Type B pancreatic cell (in vitro differentiated cells): ENCODE data around the gene TOLLIP. TPM values are rescaled to one million over a fixed set of nuclear protein-coding genes. Genes with fewer than 3 reads are reported as not detected.

ENCODE experiments used
- DNase-seq: peaks from one replicate; pipeline ENCODE4 v3.0.0; 2021; ENCODE audit warnings: mixed read lengths; ENCODE audit not compliant: unreplicated experiment; ENCODE audit errors: extremely low spot score
- H3K27ac Mint-ChIP-seq: 2 replicates; pipeline ENCODE4 v1.8.0; 2021; ENCODE audit warnings: mild to moderate bottlenecking, mixed read lengths
- H3K27me3 Mint-ChIP-seq: 2 replicates; pipeline ENCODE4 v1.8.0; 2021; ENCODE audit warnings: mixed read lengths
- H3K36me3 Mint-ChIP-seq: 2 replicates; pipeline ENCODE4 v1.8.0; 2021; ENCODE audit warnings: mixed read lengths
- H3K4me1 Mint-ChIP-seq: one replicate; pipeline ENCODE4 v1.8.0; 2021; ENCODE audit warnings: mixed read lengths; ENCODE audit not compliant: unreplicated experiment
- H3K4me3 Mint-ChIP-seq: 2 replicates; pipeline ENCODE4 v1.8.0; 2021; ENCODE audit warnings: mild to moderate bottlenecking, mixed read lengths
- H3K9me3 Mint-ChIP-seq: 2 replicates; pipeline ENCODE4 v1.8.0; 2021; ENCODE audit warnings: mixed read lengths
- CTCF ChIP-seq: fragments of 200-600 bp; sonication (generic); conservative IDR thresholded peaks from 2 replicates; pipeline ENCODE4 v1.5.0; 2021; ENCODE audit warnings: antibody characterized with exemption, mild to moderate bottlenecking
- total RNA-seq: library from RNA; stranded (reverse); gene quantifications from 2 replicates; pipeline ENCODE4 v1.2.1, GENCODE V29; 2021; ENCODE audit warnings: low replicate concordance

TOLLIP gene
- total RNA-seq, 1 donor from 2014 or later, result 49.2 TPM

GRCh38 chr11:1330473-1330872 is 21.0 kb upstream of the TOLLIP start:
- Mint-ChIP-seq H3K27ac (no peak overlapping the region), H3K9me3 (peaks cover 20% of the 10 kb centered on the region), H3K27me3 (peaks cover 9% of the 10 kb centered on the region), H3K36me3 (no peaks in the 10 kb centered on the region), H3K4me3 (no peak overlapping the region), H3K4me1 (no peaks in the 10 kb centered on the region)
- no peak for DNase-seq
- no peak for TF ChIP-seq CTCF

GRCh38 chr11:1327064-1327460 is 17.6 kb upstream of the TOLLIP start:
- peaks cover 16% of the 10 kb centered on the region for H3K27me3 Mint-ChIP-seq
- DNase-seq, result no peak
- H3K4me1 Mint-ChIP-seq, result no peaks in the 10 kb centered on the region

GRCh38 chr11:1326435-1327063 is 17.1 kb upstream of the TOLLIP start:
- Mint-ChIP-seq H3K27me3 (peaks cover 19% of the 10 kb centered on the region), H3K9me3 (peaks cover 20% of the 10 kb centered on the region), H3K4me1 (no peaks in the 10 kb centered on the region), H3K36me3 (no peaks in the 10 kb centered on the region), H3K4me3 (no peak overlapping the region), H3K27ac (no peak overlapping the region)
- no peak for TF ChIP-seq CTCF
- no peak for DNase-seq

More at GRCh38 chr11:1327064-1327460, 17.6 kb upstream of the TOLLIP start:
- no peak overlapping the region for H3K27ac Mint-ChIP-seq
- peaks cover 20% of the 10 kb centered on the region for H3K9me3 Mint-ChIP-seq
- H3K4me3 Mint-ChIP-seq, result no peak overlapping the region
- H3K36me3 Mint-ChIP-seq, result no peaks in the 10 kb centered on the region
- no peak for TF ChIP-seq CTCF

GRCh38 chr11:1323774-1324173 is 14.3 kb upstream of the TOLLIP start:
- no peak for DNase-seq
- Mint-ChIP-seq H3K4me1 (no peaks in the 10 kb centered on the region), H3K36me3 (no peaks in the 10 kb centered on the region), H3K4me3 (no peak overlapping the region), H3K27me3 (peaks cover 19% of the 10 kb centered on the region), H3K9me3 (peaks cover 20% of the 10 kb centered on the region), H3K27ac (no peak overlapping the region)
- no peak for TF ChIP-seq CTCF

- no peak for DNase-seq
- Mint-ChIP-seq H3K36me3 (no peaks in the 10 kb centered on the region), H3K27ac (no peak overlapping the region), H3K9me3 (no peaks in the 10 kb centered on the region), H3K4me1 (no peaks in the 10 kb centered on the region), H3K27me3 (peaks cover 13% of the 10 kb centered on the region), H3K4me3 (no peak overlapping the region)
- TF ChIP-seq CTCF, result no peak
Measured at GRCh38 chr11:1317993-1318392, 8.6 kb upstream of the TOLLIP start.
